Sigmoid colon (tissue), 7 donors: Measurements from ENCODE around the gene ZNF574. TPM values are rescaled to one million over a fixed set of nuclear protein-coding genes. Genes with fewer than 3 reads are reported as not detected.

ENCODE experiments used
- DNase-seq: peaks from one replicate; pipeline ENCODE4 v3.0.0-alpha.2; 2019
- H3K27ac ChIP-seq, 4 donors: fragments of 200-600 bp; sonication (generic); one replicate each; pipeline ENCODE4 v1.5.1; 2016 to 2019; ENCODE audit warnings: mild to moderate bottlenecking in 1 of 4
- H3K27me3 ChIP-seq, 3 donors: fragments of 200-600 bp; sonication (generic); one replicate each; pipeline ENCODE4 v1.5.1; 2019; ENCODE audit warnings: mild to moderate bottlenecking in 1 of 3
- H3K36me3 ChIP-seq, 4 donors: fragments of 200-600 bp; sonication (generic); one replicate each; pipeline ENCODE4 v1.5.1; 2016 to 2019
- H3K4me1 ChIP-seq, 4 donors: fragments of 200-600 bp; sonication (generic); one replicate each; pipeline ENCODE4 v1.5.1; 2017 to 2019
- H3K4me3 ChIP-seq, 4 donors: fragments of 200-600 bp; sonication (generic); one replicate each; pipeline ENCODE4 v1.5.1; 2017 to 2019; ENCODE audit warnings: mild to moderate bottlenecking in 2 of 4, moderate library complexity in 1 of 4
- H3K9me3 ChIP-seq, 4 donors: fragments of 200-600 bp in 3 of 4; sonication (generic) in 3 of 4; one replicate each; pipeline versions ENCODE4 v1.5.1 to v1.6.1; 2013 to 2019
- CTCF ChIP-seq, 4 experiments: fragments of 450-650 bp in 3 of 4; fragments of 200-600 bp in 1 of 4; IDR thresholded peaks; one replicate each; pipeline ENCODE4 v1.5.1; 2016 to 2019; ENCODE audit warnings: antibody characterized with exemption in 4 of 4, mild to moderate bottlenecking in 3 of 4, moderate library complexity in 2 of 4
- EP300 ChIP-seq, 4 donors: sonication (generic); formaldehyde crosslinking; IDR thresholded peaks; one replicate each; pipeline ENCODE4 v1.6.1; 2017; ENCODE audit warnings: antibody characterized with exemption in 4 of 4
- POLR2A ChIP-seq, 2 donors: fragments of 450-650 bp; IDR thresholded peaks; one replicate each; pipeline ENCODE4 v1.6.1; 2016; ENCODE audit warnings: antibody characterized with exemption in 2 of 2, mild to moderate bottlenecking in 2 of 2, moderate library complexity in 2 of 2
- POLR2AphosphoS5 ChIP-seq, 4 donors: sonication (generic); formaldehyde crosslinking; IDR thresholded peaks; one replicate each; pipeline ENCODE4 v1.6.1; 2017; ENCODE audit warnings: antibody characterized with exemption in 4 of 4
- WGBS, 2 donors: extraction: QIAGEN DNeasy Blood & Tissue Kit; methylation state at CpG; one replicate each; pipeline ENCODE4 v1.1.7; 2013; 5-methylcytosine and 5-hydroxymethylcytosine counted together
- intact Hi-C: fragments of 100-400 bp; cut with DNase I; formaldehyde crosslinking; loops from one replicate; pipeline ENCODE4 v1.15.1; 2023
- polyA plus RNA-seq, 3 donors: library from polyadenylated mRNA; stranded (reverse); fragments of 200-250 nt; gene quantifications; one replicate each; pipeline ENCODE4 v1.2.3, GENCODE V29; 2013
- total RNA-seq, 4 donors: library from RNA; depleted of rRNA; stranded (reverse); fragments of >200 nt; gene quantifications; one replicate each; pipeline ENCODE4 v1.1.0, GENCODE V29; 2016
- donor health status: healthy with polysubstance abuse.
- donor health status: Bipolar disorder and iron deficiency.
- donor health status: healthy.

ZNF574 gene
- total and polyA plus RNA-seq, 7 donors = 3.0 to 14.6 (median 12.5) TPM

DNA sequence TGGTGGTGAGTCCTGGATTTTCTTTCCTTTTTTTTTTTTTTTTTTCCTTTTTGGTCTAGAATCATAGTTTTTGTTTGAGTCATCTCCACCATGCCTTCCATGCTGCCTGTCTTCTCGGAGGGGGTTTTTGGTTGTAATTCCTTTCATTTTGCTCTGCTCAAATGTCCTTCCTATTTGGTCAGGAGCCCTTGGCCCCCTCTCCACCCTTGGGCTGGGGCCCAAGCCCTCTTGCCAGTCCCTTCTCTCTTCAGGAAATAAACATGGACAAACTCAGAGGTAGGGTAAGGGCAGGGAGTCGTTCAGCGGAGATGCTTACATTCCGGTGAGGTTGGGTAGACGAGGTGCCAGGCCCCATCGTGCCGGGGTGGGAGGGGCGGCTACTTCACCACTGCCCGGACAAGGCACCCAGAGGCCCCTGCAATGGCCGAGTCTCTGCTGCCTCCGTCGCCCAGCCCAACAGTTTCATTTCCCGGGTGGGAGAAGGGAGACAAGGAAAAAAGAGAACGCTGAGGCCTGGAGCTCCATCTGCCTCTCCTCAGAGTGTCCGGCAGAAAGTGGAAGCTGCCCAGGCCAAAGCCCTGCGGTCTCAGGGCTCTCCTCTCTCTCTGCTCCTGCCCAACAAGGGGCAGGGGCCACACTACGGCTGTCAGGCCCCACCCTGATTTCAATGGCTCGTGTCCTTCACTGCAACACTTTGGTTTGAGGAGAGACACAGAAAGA, 12.7 kb downstream of the ZNF574 start:
- Histone ChIP-seq H3K9me3 (no peaks in the 10 kb centered on the region), H3K27me3 (no peaks in the 10 kb centered on the region), H3K27ac (peak overlapping the region; percentile 51 to 71 (median 58)), H3K4me3 (peak overlapping the region in 2 of 4 donors; percentile 3 to 23), H3K36me3 (peaks cover 0 to 4% (median 0%) of the 10 kb centered on the region in 4 donors), H3K4me1 (peaks cover 0 to 27% (median 21%) of the 10 kb centered on the region in 4 donors)
- intact Hi-C loops = no loop called here
- DNase-seq = no peak
- 73 to 78% methylated on average over 18 of the region's 18 CpGs for WGBS, 2 donors
- no peak for TF ChIP-seq POLR2AphosphoS5 (IDR thresholded peaks at IDR 0.05)
- TF ChIP-seq POLR2A (IDR thresholded peaks at IDR 0.05) = no peak
- TF ChIP-seq EP300 (IDR thresholded peaks at IDR 0.05) = no peak

GRCh38 chr19:42089191-42089750, 13.3 kb downstream of the ZNF574 start:
- intact Hi-C loops = no loop called here
- 82 to 85% methylated on average over 13 of the region's 13 CpGs for WGBS, 2 donors
- Histone ChIP-seq H3K4me1 (peaks cover 0 to 31% (median 25%) of the 10 kb centered on the region in 4 donors), H3K36me3 (no peaks in the 10 kb centered on the region), H3K27me3 (no peaks in the 10 kb centered on the region), H3K27ac (peak overlapping the region; percentile 51 to 71 (median 58)), H3K9me3 (no peaks in the 10 kb centered on the region), H3K4me3 (peak overlapping the region in 1 of 4 donors; percentile 3)
- no peak for DNase-seq
- TF ChIP-seq CTCF (IDR thresholded peaks at IDR 0.05) (no peak), POLR2AphosphoS5 (IDR thresholded peaks at IDR 0.05) (no peak), POLR2A (IDR thresholded peaks at IDR 0.05) (no peak), EP300 (IDR thresholded peaks at IDR 0.05) (no peak)

DNA sequence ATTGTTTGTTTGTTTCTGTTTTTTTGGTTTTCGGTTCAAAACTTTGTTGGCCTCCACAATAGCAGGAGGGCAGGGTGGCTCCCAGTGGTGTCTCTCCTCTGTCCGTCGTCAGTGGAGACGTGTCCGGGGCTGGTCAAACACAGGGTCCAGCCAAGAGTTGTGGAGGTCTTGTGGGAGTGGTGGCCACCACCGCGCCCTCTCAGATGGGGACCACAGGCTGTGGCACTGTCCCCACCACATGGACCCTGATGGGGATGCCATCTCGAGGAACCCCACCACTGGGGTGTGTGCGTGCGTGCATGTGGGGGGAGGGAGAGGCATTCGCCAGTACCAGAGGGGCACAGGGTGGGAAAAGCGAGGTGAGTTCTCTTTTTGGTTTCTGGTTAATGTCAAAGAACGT, 13.8 kb downstream of the ZNF574 start:
- Histone ChIP-seq H3K4me1 (peaks cover 0 to 36% (median 27%) of the 10 kb centered on the region in 4 donors), H3K36me3 (no peaks in the 10 kb centered on the region), H3K4me3 (no peak overlapping the region), H3K9me3 (no peaks in the 10 kb centered on the region), H3K27ac (no peak overlapping the region), H3K27me3 (no peaks in the 10 kb centered on the region)
- 91 to 94% methylated on average over 13 of the region's 13 CpGs for WGBS, 2 donors
- intact Hi-C loops = no loop called here
- no peak for DNase-seq
- TF ChIP-seq CTCF (IDR thresholded peaks at IDR 0.05) (no peak), POLR2AphosphoS5 (IDR thresholded peaks at IDR 0.05) (no peak), POLR2A (IDR thresholded peaks at IDR 0.05) (no peak), EP300 (IDR thresholded peaks at IDR 0.05) (no peak)

DNA sequence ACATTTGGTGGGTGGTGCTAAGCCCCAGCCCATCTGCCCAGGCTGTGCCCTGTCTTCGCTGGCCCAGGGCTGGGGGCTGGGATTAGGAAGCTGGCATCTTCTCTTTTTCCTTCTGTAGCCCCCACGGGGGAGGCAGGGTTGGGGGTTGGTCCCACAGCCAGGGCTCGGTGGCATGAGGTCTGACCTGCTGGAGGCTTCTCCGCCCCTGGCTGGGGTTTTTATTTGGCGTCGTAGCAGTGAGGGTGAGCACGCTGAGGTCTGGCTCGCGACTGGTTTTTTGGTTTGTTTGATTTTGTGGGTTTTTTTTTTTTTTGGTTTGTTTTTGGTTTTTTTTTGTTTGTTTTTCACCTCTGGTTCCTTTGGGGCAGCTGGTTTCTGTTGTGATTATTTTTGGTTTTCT, 14.7 kb downstream of the ZNF574 start:
- no peak for TF ChIP-seq POLR2AphosphoS5 (IDR thresholded peaks at IDR 0.05)
- TF ChIP-seq CTCF (IDR thresholded peaks at IDR 0.05) = no peak
- no peak for TF ChIP-seq POLR2A (IDR thresholded peaks at IDR 0.05)
- TF ChIP-seq EP300 (IDR thresholded peaks at IDR 0.05) = no peak
- Histone ChIP-seq H3K4me3 (no peak overlapping the region), H3K36me3 (no peaks in the 10 kb centered on the region), H3K27me3 (no peaks in the 10 kb centered on the region), H3K4me1 (peaks cover 0 to 45% (median 36%) of the 10 kb centered on the region in 4 donors), H3K9me3 (no peaks in the 10 kb centered on the region), H3K27ac (no peak overlapping the region)
- intact Hi-C loops = no loop called here
- no peak for DNase-seq
- WGBS, 2 donors = 45 to 62% methylated on average over 9 of the region's 9 CpGs

DNA sequence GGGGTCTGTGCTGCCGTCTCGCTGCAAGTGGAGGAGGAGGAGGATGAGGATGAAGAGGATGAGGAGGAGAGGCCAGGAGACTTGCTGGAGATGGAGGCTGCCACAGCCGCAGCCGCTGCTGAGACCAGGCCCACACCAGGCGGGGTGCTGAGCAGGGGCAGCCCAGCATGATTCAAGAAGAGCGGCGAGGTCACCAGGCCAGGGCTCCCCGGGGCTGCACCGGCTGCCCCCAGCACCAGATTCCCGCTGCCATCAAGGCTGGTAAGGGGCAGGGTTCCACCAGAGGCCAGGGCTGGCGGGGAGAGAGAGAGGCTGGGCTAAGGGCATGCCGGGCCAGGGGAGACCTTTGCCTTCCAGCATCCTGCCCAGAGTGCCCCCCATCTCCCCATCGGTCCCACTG, 15.3 kb downstream of the ZNF574 start:
- Histone ChIP-seq H3K27me3 (no peaks in the 10 kb centered on the region), H3K4me1 (peaks cover 0 to 50% (median 42%) of the 10 kb centered on the region in 4 donors), H3K36me3 (no peaks in the 10 kb centered on the region), H3K27ac (peak overlapping the region in 1 of 4 donors; percentile 14), H3K9me3 (no peaks in the 10 kb centered on the region), H3K4me3 (no peak overlapping the region)
- DNase-seq = no peak
- no peak for TF ChIP-seq EP300 (IDR thresholded peaks at IDR 0.05)
- intact Hi-C loops = no loop called here
- 85 to 92% methylated on average over 13 of the region's 13 CpGs for WGBS, 2 donors
